Measurements from ENCODE around the gene SHH. TPM values are rescaled to one million over a fixed set of nuclear protein-coding genes. Genes with fewer than 3 reads are reported as not detected.

SHH gene
- total RNA-seq, 1 experiment from 2014 or later: 0.26 TPM

DNA sequence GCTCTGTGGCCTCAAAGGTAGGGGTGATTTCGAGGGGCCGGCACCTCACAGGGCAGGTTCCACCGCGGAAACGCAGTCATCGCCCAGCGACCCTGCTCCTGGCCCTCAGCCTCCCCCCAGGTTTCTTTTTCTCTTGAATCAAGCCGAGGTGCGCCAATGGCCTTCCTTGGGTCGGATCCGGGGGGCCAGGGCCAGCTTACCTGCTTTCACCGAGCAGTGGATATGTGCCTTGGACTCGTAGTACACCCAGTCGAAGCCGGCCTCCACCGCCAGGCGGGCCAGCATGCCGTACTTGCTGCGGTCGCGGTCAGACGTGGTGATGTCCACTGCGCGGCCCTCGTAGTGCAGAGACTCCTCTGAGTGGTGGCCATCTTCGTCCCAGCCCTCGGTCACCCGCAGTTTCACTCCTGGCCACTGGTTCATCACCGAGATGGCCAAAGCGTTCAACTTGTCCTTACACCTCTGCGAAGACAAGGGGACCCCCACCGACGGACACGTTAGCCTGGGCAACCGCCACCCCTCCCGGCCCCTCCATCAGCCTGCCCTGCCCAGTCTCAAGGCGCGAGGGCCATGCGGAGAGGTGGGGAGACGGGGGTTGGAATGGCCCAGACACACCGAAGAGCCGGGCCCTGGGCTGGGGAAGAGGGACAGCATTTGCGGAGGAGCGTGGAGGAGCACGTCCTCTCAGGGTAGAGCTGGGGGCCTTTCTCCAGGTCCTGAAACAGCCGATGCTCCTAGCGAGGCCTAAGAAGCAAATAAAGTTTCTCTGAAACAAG is 6.0 kb downstream of the SHH start (continued):
- TF ChIP-seq NR1H2 (CRISPR knock-in tag; IDR thresholded peaks at IDR 0.05): no peak
- TF ChIP-seq, protein P1, sequence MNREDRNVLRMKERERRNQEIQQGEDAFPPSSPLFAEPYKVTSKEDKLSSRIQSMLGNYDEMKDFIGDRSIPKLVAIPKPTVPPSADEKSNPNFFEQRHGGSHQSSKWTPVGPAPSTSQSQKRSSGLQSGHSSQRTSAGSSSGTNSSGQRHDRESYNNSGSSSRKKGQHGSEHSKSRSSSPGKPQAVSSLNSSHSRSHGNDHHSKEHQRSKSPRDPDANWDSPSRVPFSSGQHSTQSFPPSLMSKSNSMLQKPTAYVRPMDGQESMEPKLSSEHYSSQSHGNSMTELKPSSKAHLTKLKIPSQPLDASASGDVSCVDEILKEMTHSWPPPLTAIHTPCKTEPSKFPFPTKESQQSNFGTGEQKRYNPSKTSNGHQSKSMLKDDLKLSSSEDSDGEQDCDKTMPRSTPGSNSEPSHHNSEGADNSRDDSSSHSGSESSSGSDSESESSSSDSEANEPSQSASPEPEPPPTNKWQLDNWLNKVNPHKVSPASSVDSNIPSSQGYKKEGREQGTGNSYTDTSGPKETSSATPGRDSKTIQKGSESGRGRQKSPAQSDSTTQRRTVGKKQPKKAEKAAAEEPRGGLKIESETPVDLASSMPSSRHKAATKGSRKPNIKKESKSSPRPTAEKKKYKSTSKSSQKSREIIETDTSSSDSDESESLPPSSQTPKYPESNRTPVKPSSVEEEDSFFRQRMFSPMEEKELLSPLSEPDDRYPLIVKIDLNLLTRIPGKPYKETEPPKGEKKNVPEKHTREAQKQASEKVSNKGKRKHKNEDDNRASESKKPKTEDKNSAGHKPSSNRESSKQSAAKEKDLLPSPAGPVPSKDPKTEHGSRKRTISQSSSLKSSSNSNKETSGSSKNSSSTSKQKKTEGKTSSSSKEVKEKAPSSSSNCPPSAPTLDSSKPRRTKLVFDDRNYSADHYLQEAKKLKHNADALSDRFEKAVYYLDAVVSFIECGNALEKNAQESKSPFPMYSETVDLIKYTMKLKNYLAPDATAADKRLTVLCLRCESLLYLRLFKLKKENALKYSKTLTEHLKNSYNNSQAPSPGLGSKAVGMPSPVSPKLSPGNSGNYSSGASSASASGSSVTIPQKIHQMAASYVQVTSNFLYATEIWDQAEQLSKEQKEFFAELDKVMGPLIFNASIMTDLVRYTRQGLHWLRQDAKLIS (CRISPR knock-in tag; IDR thresholded peaks at IDR 0.05; ENCODE audit: borderline replicate concordance): no peak
- TF ChIP-seq, protein P2, sequence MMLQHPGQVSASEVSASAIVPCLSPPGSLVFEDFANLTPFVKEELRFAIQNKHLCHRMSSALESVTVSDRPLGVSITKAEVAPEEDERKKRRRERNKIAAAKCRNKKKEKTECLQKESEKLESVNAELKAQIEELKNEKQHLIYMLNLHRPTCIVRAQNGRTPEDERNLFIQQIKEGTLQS (CRISPR knock-in tag; conservative IDR thresholded peaks at IDR 0.05): no peak
- TF ChIP-seq NFATC4 (CRISPR knock-in tag; IDR thresholded peaks at IDR 0.05): no peak
- TF ChIP-seq TEAD1 (CRISPR knock-in tag; IDR thresholded peaks at IDR 0.05): no peak

DNA sequence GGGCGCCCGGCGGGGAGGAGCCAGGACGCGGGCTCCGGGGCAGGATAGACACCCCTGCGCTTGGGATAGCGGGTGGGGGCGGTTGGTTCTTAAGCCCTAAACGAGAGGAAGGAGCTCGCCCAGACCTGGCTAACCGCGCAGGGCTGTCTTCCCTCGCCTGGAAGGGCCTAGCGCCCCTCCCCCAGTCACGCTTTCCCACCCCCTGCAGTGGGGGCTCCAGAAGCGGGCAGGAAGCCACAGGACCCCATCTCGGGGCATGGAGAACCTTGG is 6.5 kb downstream of the SHH start:
- CTCF ChIA-PET: interaction anchor here (0.6 kb wide), 1 partner anchor 1351 kb away, joined by 4 read pairs; no protein-coding TSS in a partner anchor

More for the DNA sequence above, 6.5 kb downstream of the SHH start:
- ATAC-seq (no peak), DNase-seq (ENCODE audit: low spot score) (no peak)
- Mint-ChIP-seq H3K27me3 (ENCODE audit: low read depth) (peaks cover 94% of the 10 kb centered on the region), H3K27ac (no peak overlapping the region), H3K9me3 (no peaks in the 10 kb centered on the region), H3K4me1 (peaks cover 35% of the 10 kb centered on the region), H3K4me3 (peak overlapping the region; percentile 53; the same call in 1 of the 2 replicates), H3K36me3 (no peaks in the 10 kb centered on the region)
- TF ChIP-seq HMGA2 (CRISPR knock-in tag; IDR thresholded peaks at IDR 0.05): no peak
- TF ChIP-seq, protein P3, sequence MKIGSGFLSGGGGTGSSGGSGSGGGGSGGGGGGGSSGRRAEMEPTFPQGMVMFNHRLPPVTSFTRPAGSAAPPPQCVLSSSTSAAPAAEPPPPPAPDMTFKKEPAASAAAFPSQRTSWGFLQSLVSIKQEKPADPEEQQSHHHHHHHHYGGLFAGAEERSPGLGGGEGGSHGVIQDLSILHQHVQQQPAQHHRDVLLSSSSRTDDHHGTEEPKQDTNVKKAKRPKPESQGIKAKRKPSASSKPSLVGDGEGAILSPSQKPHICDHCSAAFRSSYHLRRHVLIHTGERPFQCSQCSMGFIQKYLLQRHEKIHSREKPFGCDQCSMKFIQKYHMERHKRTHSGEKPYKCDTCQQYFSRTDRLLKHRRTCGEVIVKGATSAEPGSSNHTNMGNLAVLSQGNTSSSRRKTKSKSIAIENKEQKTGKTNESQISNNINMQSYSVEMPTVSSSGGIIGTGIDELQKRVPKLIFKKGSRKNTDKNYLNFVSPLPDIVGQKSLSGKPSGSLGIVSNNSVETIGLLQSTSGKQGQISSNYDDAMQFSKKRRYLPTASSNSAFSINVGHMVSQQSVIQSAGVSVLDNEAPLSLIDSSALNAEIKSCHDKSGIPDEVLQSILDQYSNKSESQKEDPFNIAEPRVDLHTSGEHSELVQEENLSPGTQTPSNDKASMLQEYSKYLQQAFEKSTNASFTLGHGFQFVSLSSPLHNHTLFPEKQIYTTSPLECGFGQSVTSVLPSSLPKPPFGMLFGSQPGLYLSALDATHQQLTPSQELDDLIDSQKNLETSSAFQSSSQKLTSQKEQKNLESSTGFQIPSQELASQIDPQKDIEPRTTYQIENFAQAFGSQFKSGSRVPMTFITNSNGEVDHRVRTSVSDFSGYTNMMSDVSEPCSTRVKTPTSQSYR (CRISPR knock-in tag; IDR thresholded peaks at IDR 0.05): peak; percentile 28; the same call in 1 of the 2 replicates
- TF ChIP-seq OVOL2 (CRISPR knock-in tag; IDR thresholded peaks at IDR 0.05; ENCODE audit: borderline replicate concordance): no peak
- no peak for TF ChIP-seq JUN (CRISPR knock-in tag; IDR thresholded peaks at IDR 0.05)
- TF ChIP-seq, protein P4, sequence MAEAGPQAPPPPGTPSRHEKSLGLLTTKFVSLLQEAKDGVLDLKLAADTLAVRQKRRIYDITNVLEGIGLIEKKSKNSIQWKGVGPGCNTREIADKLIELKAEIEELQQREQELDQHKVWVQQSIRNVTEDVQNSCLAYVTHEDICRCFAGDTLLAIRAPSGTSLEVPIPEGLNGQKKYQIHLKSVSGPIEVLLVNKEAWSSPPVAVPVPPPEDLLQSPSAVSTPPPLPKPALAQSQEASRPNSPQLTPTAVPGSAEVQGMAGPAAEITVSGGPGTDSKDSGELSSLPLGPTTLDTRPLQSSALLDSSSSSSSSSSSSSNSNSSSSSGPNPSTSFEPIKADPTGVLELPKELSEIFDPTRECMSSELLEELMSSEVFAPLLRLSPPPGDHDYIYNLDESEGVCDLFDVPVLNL (CRISPR knock-in tag; IDR thresholded peaks at IDR 0.05; ENCODE audit: borderline replicate concordance, low read depth): peak; percentile 22; the same call in 1 of the 2 replicates
- TF ChIP-seq, protein P5, sequence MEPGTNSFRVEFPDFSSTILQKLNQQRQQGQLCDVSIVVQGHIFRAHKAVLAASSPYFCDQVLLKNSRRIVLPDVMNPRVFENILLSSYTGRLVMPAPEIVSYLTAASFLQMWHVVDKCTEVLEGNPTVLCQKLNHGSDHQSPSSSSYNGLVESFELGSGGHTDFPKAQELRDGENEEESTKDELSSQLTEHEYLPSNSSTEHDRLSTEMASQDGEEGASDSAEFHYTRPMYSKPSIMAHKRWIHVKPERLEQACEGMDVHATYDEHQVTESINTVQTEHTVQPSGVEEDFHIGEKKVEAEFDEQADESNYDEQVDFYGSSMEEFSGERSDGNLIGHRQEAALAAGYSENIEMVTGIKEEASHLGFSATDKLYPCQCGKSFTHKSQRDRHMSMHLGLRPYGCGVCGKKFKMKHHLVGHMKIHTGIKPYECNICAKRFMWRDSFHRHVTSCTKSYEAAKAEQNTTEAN (CRISPR knock-in tag; IDR thresholded peaks at IDR 0.05): 0 out of 2 replicates have a peak, but pooled peaks have one; percentile 76
- POLR2A ChIA-PET: no interaction called here

Measured in WTC11 (cell line).